PFSK-1 (cell line): ENCODE data around the gene MYCBPAP.

Experiments
- FOXP2 ChIP-seq: optimal IDR thresholded peaks from 2 replicates; pipeline ENCODE3; 2011; ENCODE audit warnings: borderline replicate concordance, control low read depth, inconsistent platforms; ENCODE audit not compliant: insufficient read depth; ENCODE audit errors: extremely low read length, extremely low read depth
- POLR2AphosphoS5 ChIP-seq: IDR thresholded peaks from 2 replicates; pipeline ENCODE4 v1.6.1; 2012; ENCODE audit warnings: low read depth, mild to moderate bottlenecking, control low read depth, low read length, moderate library complexity
- SIN3A ChIP-seq: IDR thresholded peaks from 2 replicates; pipeline ENCODE4 v1.6.1; 2012; ENCODE audit warnings: mild to moderate bottlenecking, low read length, moderate library complexity, borderline replicate concordance; ENCODE audit not compliant: insufficient read depth
- TAF1 ChIP-seq: IDR thresholded peaks from 2 replicates; pipeline ENCODE4 v1.6.1; 2012; ENCODE audit warnings: low read length, control low read depth, borderline replicate concordance; ENCODE audit not compliant: insufficient read depth
- TF ChIP-seq, protein P1 (sequence below), 2 experiments: IDR thresholded peaks; 2 replicates each; pipeline versions ENCODE4 v1.6.1 to v1.8.0; 2011 to 2012; ENCODE audit warnings: low read depth in 2 of 2, low read length in 2 of 2, control low read depth in 1 of 2, inconsistent platforms in 1 of 2, mild to moderate bottlenecking in 1 of 2, moderate library complexity in 1 of 2; ENCODE audit not compliant: insufficient read depth in 1 of 2

Gene MYCBPAP

DNA sequence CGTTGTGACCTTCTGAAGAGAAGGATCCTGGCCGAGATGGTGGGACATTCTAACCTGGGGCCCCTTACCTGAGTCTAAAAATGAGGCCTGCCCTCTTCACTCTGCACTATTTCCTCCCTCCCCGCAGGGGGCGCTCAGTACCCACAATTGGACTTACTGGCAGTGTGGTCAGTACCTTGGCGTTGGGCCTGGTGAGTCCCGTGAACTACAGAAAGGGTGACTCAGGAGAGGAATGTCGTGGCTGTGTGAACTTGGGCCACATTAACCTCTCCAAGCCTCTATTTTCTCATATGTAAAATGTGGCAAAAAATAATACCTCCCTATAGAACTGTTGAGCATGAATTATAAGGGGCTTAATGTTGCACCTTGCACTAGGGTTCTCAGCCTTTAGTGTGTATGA is 25.7 kb upstream of the MYCBPAP start:
- TF ChIP-seq TAF1: no peak
- TF ChIP-seq, protein P1, sequence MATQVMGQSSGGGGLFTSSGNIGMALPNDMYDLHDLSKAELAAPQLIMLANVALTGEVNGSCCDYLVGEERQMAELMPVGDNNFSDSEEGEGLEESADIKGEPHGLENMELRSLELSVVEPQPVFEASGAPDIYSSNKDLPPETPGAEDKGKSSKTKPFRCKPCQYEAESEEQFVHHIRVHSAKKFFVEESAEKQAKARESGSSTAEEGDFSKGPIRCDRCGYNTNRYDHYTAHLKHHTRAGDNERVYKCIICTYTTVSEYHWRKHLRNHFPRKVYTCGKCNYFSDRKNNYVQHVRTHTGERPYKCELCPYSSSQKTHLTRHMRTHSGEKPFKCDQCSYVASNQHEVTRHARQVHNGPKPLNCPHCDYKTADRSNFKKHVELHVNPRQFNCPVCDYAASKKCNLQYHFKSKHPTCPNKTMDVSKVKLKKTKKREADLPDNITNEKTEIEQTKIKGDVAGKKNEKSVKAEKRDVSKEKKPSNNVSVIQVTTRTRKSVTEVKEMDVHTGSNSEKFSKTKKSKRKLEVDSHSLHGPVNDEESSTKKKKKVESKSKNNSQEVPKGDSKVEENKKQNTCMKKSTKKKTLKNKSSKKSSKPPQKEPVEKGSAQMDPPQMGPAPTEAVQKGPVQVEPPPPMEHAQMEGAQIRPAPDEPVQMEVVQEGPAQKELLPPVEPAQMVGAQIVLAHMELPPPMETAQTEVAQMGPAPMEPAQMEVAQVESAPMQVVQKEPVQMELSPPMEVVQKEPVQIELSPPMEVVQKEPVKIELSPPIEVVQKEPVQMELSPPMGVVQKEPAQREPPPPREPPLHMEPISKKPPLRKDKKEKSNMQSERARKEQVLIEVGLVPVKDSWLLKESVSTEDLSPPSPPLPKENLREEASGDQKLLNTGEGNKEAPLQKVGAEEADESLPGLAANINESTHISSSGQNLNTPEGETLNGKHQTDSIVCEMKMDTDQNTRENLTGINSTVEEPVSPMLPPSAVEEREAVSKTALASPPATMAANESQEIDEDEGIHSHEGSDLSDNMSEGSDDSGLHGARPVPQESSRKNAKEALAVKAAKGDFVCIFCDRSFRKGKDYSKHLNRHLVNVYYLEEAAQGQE (IDR thresholded peaks at IDR 0.05; ENCODE audit: insufficient read depth in 1 of 2, low read depth in 2 of 2, low read length in 2 of 2): no peak
- TF ChIP-seq FOXP2: no peak
- TF ChIP-seq SIN3A: no peak
- TF ChIP-seq POLR2AphosphoS5: no peak

DNA sequence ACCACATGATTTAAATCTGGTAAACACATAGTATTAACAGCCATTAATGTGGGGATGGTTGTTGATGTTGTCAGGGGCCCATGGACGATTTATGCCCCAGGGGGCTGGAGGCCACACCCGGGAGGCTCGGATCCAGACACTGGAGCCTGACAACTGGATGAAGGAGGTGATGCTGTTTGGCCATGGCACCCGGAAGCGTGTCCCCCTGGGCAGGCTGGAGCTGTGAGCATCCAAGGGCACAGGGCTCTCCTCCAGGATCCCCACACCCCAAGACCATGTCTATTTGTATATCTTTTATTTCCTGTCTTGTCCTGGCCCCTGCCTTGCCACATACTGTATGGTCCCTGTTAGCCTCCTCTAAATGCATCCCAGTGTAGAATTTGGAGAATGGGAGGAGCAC is 25.0 kb upstream of the MYCBPAP start:
- TF ChIP-seq SIN3A: no peak
- TF ChIP-seq TAF1: no peak
- TF ChIP-seq, protein P1 (IDR thresholded peaks at IDR 0.05; ENCODE audit: insufficient read depth in 1 of 2, low read depth in 2 of 2, low read length in 2 of 2): no peak
- no peak for TF ChIP-seq POLR2AphosphoS5
- no peak for TF ChIP-seq FOXP2

DNA sequence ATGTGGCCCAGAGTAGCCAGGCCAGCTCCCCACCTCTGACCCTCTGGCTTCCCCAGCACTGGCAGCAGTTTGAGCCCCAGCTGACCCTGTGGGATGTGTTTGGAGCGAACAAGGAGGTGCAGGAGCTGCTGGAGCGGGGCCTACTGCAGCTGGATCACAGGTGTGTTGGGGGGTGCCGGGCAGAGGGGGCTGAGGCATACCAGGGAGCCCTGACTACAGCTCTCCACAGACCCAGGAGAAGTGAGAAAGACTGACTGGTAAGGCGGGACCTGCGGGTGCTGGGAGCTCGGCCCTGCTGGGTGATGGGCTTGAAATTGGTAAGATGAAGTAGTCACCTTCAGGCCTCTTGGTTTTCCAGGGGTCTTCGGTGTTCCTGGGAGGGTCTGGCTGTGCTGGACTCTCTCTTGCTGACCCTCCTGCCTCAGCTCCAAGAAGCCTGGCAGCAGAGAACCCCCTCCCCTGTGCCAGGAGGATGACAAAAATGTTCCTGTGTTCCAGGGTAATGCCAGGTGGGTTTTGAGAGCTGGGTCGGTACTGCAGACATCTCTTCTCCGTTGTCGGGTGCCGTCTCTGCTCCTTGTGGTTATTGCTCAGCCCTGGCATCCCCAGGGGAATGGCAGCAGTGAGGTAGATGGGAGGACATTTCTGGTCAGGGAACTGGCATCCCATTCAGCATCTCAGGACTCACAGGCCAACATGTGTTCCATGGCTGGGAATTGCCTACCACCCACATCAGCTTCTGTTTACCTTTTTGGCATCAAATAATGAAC is 23.7 kb upstream of the MYCBPAP start:
- TF ChIP-seq TAF1: no peak
- TF ChIP-seq SIN3A: no peak
- no peak for TF ChIP-seq POLR2AphosphoS5
- TF ChIP-seq, protein P1 (IDR thresholded peaks at IDR 0.05; ENCODE audit: insufficient read depth in 1 of 2, low read depth in 2 of 2, low read length in 2 of 2): no peak
- TF ChIP-seq FOXP2: no peak

DNA sequence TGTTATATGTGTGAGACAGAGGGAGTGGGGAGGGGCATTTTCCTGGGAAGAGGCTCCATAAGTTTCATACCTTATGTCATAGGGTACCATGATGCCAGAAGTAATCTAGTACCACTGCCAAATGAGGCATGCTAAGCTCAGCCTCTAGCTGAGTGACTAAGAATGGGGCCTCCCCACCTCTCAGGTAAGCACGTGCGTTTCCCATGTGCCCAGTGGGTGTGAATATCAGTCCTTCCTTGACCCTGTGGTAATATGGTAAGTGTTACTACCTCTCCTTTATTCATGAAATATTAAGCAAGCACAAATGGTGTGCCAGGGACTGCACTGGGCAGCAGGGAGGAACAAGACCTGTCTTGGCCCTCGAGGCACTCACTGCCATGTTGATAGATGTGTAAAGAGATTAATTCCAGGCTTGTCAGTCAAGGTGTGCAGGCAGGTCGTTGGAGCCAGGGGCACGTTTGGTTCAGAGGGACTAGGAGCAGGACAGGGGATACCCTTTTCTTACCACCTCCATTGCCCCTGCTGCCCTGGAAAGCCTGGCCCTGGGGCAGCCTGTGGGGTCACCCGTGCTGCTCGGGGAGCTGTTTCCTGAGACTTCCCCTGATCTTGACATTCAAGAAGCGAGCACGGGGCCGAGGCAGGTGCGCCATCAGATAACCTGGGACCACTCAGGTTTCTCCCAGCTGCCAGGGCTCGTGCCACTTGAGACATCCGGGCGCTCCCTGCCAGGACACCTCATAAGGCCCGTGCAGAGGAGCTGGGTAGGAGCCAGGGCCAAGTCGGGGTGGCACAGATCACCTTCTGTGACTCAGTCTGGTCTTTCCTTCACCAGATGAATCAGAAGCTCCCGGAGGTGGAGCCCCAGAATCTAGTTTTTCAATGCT is 20.8 kb upstream of the MYCBPAP start:
- no peak for TF ChIP-seq POLR2AphosphoS5

DNA sequence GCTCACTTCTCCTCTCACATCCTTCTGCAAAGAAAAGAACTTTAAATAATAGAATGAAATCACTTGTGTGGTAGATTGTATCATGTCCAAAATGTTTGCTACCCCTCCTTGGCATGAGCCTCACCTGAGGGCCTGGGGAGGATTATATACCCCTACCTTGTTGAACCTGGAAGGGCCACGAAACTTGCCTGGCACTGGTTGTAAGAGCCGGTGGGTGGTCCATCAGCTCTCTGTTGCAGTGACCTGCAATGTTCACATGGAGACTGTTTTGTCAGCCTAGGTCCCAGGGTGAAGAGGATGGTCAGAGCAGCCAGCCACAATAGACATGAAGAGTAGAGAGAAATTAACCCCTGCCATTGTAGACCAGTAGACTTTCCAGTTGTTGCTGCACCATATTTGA is 19.4 kb upstream of the MYCBPAP start:
- no peak for TF ChIP-seq TAF1
- TF ChIP-seq POLR2AphosphoS5: no peak
- no peak for TF ChIP-seq SIN3A
- no peak for TF ChIP-seq FOXP2
- TF ChIP-seq, protein P1 (IDR thresholded peaks at IDR 0.05; ENCODE audit: insufficient read depth in 1 of 2, low read depth in 2 of 2, low read length in 2 of 2): no peak
